DND-41 (cell line): ENCODE results near the gene CKAP2L.

ENCODE experiments used
- CTCF ChIP-seq: IDR thresholded peaks from 2 replicates; pipeline ENCODE4 v1.5.1; 2012; ENCODE audit warnings: borderline replicate concordance, low read length, moderate library complexity, mild to moderate bottlenecking; ENCODE audit not compliant: poor library complexity, severe bottlenecking; ENCODE audit errors: extremely low read depth
- EZH2 ChIP-seq: IDR thresholded peaks from 3 replicates; pipeline ENCODE4 v1.6.1; 2012; ENCODE audit warnings: borderline replicate concordance, low read depth, mild to moderate bottlenecking, moderate library complexity, low read length, inconsistent platforms; ENCODE audit not compliant: severe bottlenecking

GRCh38 chr2:112714331-112714730, 50.1 kb downstream of the CKAP2L start:
- no peak for TF ChIP-seq CTCF
- no peak for TF ChIP-seq EZH2
